Neural progenitor cell (in vitro differentiated cells): ENCODE results near the gene ADISSP.

Source experiments
- EZH2 ChIP-seq: fragments of 200-600 bp; sonication (generic); IDR thresholded peaks from 2 replicates; pipeline ENCODE4 v1.6.1; 2017; ENCODE audit warnings: antibody characterized with exemption, mild to moderate bottlenecking, moderate library complexity
- EZH2phosphoT487 ChIP-seq: fragments of 200-600 bp; sonication (generic); IDR thresholded peaks from 2 replicates; pipeline ENCODE4 v1.6.1; 2017; ENCODE audit warnings: antibody characterized with exemption
- TF ChIP-seq, protein P1 (sequence below): fragments of 200-600 bp; sonication (generic); IDR thresholded peaks from 2 replicates; pipeline ENCODE4 v1.5.1; 2017; ENCODE audit warnings: antibody characterized with exemption, mild to moderate bottlenecking

DNA sequence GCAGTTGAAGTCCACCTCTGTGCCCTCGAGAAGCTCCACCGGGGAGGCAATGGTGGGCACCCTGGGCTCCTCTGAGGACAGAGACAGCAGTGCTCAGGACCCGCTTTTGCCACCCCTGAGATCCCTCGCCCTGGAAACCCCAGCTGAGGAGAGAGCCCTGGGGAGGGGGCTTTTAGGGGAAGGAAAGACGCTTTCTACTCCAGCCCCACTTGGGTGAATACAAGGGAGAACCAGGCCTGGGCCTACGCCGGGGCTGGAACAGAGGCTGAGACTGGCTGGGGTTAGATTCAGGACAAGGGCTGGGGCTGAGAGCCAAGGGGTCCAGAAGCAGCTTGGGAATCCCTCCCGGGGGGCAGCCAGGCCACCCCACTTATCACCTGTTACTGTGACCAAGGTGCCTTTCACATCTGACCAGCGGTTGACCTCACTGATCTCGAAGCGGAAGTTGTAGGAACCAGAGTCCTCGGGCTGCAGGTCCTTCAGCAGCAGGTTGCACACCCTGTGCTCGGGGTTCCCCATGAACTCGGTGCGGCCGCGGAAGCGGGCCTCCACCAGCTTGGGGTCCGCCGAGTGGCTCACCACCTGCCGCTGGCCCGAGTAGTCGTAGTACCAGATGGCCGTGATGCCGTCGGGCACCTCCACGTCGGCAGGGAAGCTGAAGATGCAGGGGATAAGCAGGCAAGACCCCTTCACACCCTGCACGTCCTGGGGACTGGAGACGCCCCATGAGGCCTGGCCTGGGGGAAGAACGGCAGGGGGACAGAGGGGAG is 61.4 kb downstream of the ADISSP start:
- TF ChIP-seq, protein P1, sequence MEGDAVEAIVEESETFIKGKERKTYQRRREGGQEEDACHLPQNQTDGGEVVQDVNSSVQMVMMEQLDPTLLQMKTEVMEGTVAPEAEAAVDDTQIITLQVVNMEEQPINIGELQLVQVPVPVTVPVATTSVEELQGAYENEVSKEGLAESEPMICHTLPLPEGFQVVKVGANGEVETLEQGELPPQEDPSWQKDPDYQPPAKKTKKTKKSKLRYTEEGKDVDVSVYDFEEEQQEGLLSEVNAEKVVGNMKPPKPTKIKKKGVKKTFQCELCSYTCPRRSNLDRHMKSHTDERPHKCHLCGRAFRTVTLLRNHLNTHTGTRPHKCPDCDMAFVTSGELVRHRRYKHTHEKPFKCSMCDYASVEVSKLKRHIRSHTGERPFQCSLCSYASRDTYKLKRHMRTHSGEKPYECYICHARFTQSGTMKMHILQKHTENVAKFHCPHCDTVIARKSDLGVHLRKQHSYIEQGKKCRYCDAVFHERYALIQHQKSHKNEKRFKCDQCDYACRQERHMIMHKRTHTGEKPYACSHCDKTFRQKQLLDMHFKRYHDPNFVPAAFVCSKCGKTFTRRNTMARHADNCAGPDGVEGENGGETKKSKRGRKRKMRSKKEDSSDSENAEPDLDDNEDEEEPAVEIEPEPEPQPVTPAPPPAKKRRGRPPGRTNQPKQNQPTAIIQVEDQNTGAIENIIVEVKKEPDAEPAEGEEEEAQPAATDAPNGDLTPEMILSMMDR = no peak
- TF ChIP-seq EZH2 (no peak), EZH2phosphoT487 (no peak)
